Measurements from ENCODE around the gene MVD. TPM values are rescaled to one million over a fixed set of nuclear protein-coding genes. Genes with fewer than 3 reads are reported as not detected.
"Not testable (repeated sequence)": the region's sequence is repeated elsewhere in the genome, so short reads cannot be mapped to it uniquely, and the experiment has no call there.

The MVD gene
- total and polyA plus RNA-seq, 2 of the 13 experiments (the other 11 are each of a cell fraction or from before 2014, with no cell fraction given), result 28.1 to 187 TPM

GRCh38 chr16:88669493-88669892 lies 6.6 kb upstream of the MVD start:
- DNase-seq (ENCODE audit: low spot score); BruUV-seq (replicated peaks); H2AFZ ChIP-seq (ENCODE audit: low read length); FAIRE-seq; H3K4me2 ChIP-seq (ENCODE audit: low read depth, low read length); in situ Hi-C loops (cut with HindIII; ENCODE audit: extremely low pct_ligation_motif_present, low pct_unique_long_range_greater_than_20kb); H4K20me1 ChIP-seq (ENCODE audit: insufficient read depth, low read length); H3K4me3 ChIP-seq (replicated peaks in 1 of 3; ENCODE audit: insufficient read depth in 1 of 3, low read depth in 2 of 3, low read length in 3 of 3); H3K27me3 ChIP-seq (ENCODE audit: control insufficient read depth in 1 of 2, insufficient read depth in 2 of 2, low read length in 2 of 2); ATAC-seq; H3K9me3 ChIP-seq (ENCODE audit: low read length); intact Hi-C loops (cut with micrococcal nuclease; ENCODE audit: unreplicated experiment); H3K27ac ChIP-seq (ENCODE audit: extremely low read length, insufficient read depth, low read length); CTCF ChIA-PET (ENCODE audit: low intra/inter-chr PET ratio, low total read pairs); H3K9ac ChIP-seq (ENCODE audit: insufficient read depth, low read depth, low read length); H3K36me3 ChIP-seq (replicated peaks in 1 of 2; ENCODE audit: control insufficient read depth in 1 of 2, insufficient read depth in 2 of 2, low read length in 2 of 2): not testable (repeated sequence)
- Histone ChIP-seq H3K79me2 (ENCODE audit: insufficient read depth, low read length) (peaks cover 17% of the 10 kb centered on the region), H3K4me1 (ENCODE audit: insufficient read depth, low read length) (peaks cover 11% of the 10 kb centered on the region)
- 97% methylated on average over 8 of the region's 8 CpGs for WGBS (ENCODE audit: low lambda C conversion rate)
- POLR2A ChIA-PET, result interaction anchor here (1.2 kb wide), 1 partner anchor 99 kb away, joined by 6 read pairs; the partner anchor contains the start of gene ZC3H18
- peak; percentile 29; the same call in 1 of the 2 replicates for TF ChIP-seq ZNF768 (CRISPR knock-in tag; IDR thresholded peaks at IDR 0.05)

GRCh38 chr16:88667461-88667860 lies 4.6 kb upstream of the MVD start:
- intact Hi-C loops (cut with micrococcal nuclease; ENCODE audit: unreplicated experiment), result no loop called here
- Histone ChIP-seq H3K4me1 (ENCODE audit: insufficient read depth, low read length) (peaks cover 16% of the 10 kb centered on the region), H3K9ac (ENCODE audit: insufficient read depth, low read depth, low read length) (no peak overlapping the region), H3K4me3 (replicated peaks in 1 of 3; ENCODE audit: insufficient read depth in 1 of 3, low read depth in 2 of 3, low read length in 3 of 3) (no peak overlapping the region), H2AFZ (ENCODE audit: low read length) (no peak overlapping the region), H3K4me2 (ENCODE audit: low read depth, low read length) (no peak overlapping the region), H3K27ac (ENCODE audit: extremely low read length, insufficient read depth, low read length) (no peak overlapping the region), H3K79me2 (ENCODE audit: insufficient read depth, low read length) (peaks cover 32% of the 10 kb centered on the region), H3K36me3 (replicated peaks in 1 of 2; ENCODE audit: control insufficient read depth in 1 of 2, insufficient read depth in 2 of 2, low read length in 2 of 2) (peaks cover 0 to 7% of the 10 kb centered on the region in 2 experiments; a peak in 3 of 5 replicates), H3K9me3 (ENCODE audit: low read length) (no peaks in the 10 kb centered on the region), H3K27me3 (ENCODE audit: control insufficient read depth in 1 of 2, insufficient read depth in 2 of 2, low read length in 2 of 2) (no peaks in the 10 kb centered on the region), H4K20me1 (ENCODE audit: insufficient read depth, low read length) (peaks cover 2% of the 10 kb centered on the region; the same call in 1 of the 2 replicates)
- DNase-seq (ENCODE audit: low spot score) (no peak), FAIRE-seq (no peak), ATAC-seq (no peak)
- no TSS peak for BruUV-seq (replicated peaks)
- in situ Hi-C loops (cut with HindIII; ENCODE audit: extremely low pct_ligation_motif_present, low pct_unique_long_range_greater_than_20kb), result no loop called here
- WGBS (ENCODE audit: low lambda C conversion rate), result 94% methylated on average over 5 of the region's 5 CpGs
- POLR2A ChIA-PET, result interaction anchor here (1.2 kb wide), 1 partner anchor 20 kb away, joined by 3 read pairs; no protein-coding TSS in a partner anchor
- CTCF ChIA-PET (ENCODE audit: low intra/inter-chr PET ratio, low total read pairs), result no interaction called here
- TF ChIP-seq AGO2 (optimal IDR thresholded peaks at IDR 0.05; ENCODE audit: low read depth, low read length) (peak; percentile 49), ZBTB33 (CRISPR knock-in tag; IDR thresholded peaks at IDR 0.05) (no peak), HINFP (CRISPR knock-in tag; IDR thresholded peaks at IDR 0.05; ENCODE audit: low read depth) (no peak), THAP9 (CRISPR knock-in tag; IDR thresholded peaks at IDR 0.05; ENCODE audit: borderline replicate concordance) (no peak), FOXA1 (IDR thresholded peaks at IDR 0.05) (no peak), FOXA1 (CRISPR knock-in tag; IDR thresholded peaks at IDR 0.05) (no peak)

Measured in HepG2 (cell line).